ENCODE data around the gene GNAQ.
A peak's percentile ranks its signal among the peaks of the same experiment; 100 is the strongest.

Gene GNAQ

DNA sequence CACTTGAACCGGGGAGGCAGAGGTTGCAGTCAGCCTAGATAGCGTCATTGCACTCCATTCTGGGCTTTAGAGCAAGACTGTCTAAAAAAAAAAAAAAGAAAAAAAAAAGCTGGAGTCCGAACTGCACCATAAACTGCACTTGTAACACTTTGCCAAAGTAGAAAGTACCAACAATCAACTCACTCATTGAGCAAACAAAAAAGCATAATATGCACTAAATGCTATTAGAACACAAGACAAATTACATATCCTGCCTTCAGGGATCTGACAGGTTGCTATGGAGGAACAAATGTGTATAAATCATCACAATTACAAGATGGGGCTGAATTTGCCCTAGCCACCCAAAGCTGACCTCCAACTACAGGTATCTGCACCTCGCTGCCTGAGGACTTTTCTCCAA is 27.9 kb downstream of the GNAQ start:
- intact Hi-C loops (cut with DNase I; ENCODE audit: low total_unique reads), result no loop called here
- H3K9me3 ChIP-seq, result no peaks in the 10 kb centered on the region
- no peaks in the 10 kb centered on the region for H3K36me3 ChIP-seq
- no peak overlapping the region for H3K4me3 ChIP-seq
- no peak for DNase-seq
- TF ChIP-seq, protein P1, sequence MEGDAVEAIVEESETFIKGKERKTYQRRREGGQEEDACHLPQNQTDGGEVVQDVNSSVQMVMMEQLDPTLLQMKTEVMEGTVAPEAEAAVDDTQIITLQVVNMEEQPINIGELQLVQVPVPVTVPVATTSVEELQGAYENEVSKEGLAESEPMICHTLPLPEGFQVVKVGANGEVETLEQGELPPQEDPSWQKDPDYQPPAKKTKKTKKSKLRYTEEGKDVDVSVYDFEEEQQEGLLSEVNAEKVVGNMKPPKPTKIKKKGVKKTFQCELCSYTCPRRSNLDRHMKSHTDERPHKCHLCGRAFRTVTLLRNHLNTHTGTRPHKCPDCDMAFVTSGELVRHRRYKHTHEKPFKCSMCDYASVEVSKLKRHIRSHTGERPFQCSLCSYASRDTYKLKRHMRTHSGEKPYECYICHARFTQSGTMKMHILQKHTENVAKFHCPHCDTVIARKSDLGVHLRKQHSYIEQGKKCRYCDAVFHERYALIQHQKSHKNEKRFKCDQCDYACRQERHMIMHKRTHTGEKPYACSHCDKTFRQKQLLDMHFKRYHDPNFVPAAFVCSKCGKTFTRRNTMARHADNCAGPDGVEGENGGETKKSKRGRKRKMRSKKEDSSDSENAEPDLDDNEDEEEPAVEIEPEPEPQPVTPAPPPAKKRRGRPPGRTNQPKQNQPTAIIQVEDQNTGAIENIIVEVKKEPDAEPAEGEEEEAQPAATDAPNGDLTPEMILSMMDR (IDR thresholded peaks at IDR 0.05), result no peak
- no peak overlapping the region for H3K27ac ChIP-seq
- no peaks in the 10 kb centered on the region for H3K27me3 ChIP-seq
- peaks cover 0 to 88% (median 16%) of the 10 kb centered on the region in 4 donors for H3K4me1 ChIP-seq

DNA sequence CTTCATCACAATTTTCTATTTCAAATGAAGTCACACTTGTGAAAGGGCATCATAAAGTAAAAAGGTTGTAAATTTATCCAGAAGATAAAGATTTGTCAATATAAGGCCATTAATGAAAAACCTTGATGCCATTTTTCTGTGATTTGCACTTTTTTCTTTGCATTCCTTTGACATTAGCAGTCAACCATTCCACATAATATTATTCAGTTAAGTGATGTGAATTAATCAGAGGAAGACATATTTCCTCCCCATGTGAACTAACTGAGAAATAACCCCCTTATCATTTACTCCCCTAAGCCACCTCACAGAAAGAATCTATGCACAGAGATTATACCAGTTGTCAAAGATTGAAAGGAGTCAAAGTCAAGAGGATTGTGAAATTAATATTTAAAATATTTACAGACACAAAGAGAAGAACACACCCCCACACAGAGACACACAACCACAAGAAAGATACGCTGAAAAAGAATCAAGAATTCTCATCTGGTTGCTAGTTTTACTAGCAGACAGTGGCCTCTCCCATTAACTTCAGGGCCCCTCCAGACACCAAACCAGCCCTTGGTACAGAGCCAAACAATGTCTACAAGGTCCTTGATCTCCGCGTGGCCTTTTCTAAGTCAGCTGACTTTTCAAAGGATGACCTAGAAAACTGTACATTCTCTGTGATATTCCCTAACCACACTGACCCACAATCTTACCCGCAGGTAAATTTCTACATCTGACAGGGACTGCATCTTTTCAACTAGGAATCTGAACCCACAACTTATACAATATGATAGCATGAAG is 29.5 kb downstream of the GNAQ start:
- Histone ChIP-seq H3K27ac (no peak overlapping the region), H3K9me3 (no peaks in the 10 kb centered on the region), H3K27me3 (no peaks in the 10 kb centered on the region), H3K4me3 (no peak overlapping the region), H3K4me1 (peaks cover 0 to 87% (median 14%) of the 10 kb centered on the region in 4 donors), H3K36me3 (no peaks in the 10 kb centered on the region)
- TF ChIP-seq, protein P1 (IDR thresholded peaks at IDR 0.05), result no peak
- DNase-seq, result no peak
- intact Hi-C loops (cut with DNase I; ENCODE audit: low total_unique reads), result no loop called here

DNA sequence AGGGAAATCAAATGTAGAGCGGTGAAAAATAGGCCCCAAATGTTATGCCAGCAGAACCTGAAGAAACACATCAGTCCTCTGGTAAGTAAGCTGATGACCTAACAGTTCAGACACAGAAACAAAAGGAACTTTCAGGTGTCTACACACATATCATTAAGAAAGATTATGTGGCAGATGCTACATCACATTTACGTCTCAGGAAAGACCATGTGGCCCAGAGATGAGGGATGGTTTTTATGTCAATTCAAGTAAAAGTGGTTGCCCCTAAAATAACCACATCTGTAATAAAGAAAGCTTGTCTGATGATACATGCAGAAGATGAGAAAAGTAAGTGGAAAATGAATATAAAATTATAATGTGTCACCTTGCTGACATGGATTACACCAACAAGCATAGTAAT is 31.4 kb downstream of the GNAQ start:
- Histone ChIP-seq H3K9me3 (no peaks in the 10 kb centered on the region), H3K4me1 (peaks cover 0 to 71% (median 11%) of the 10 kb centered on the region in 4 donors), H3K36me3 (no peaks in the 10 kb centered on the region), H3K4me3 (no peak overlapping the region), H3K27ac (peak overlapping the region in 1 of 2 donors; percentile 27), H3K27me3 (no peaks in the 10 kb centered on the region)
- intact Hi-C loops (cut with DNase I; ENCODE audit: low total_unique reads), result no loop called here
- TF ChIP-seq, protein P1 (IDR thresholded peaks at IDR 0.05), result no peak
- no peak for DNase-seq

DNA sequence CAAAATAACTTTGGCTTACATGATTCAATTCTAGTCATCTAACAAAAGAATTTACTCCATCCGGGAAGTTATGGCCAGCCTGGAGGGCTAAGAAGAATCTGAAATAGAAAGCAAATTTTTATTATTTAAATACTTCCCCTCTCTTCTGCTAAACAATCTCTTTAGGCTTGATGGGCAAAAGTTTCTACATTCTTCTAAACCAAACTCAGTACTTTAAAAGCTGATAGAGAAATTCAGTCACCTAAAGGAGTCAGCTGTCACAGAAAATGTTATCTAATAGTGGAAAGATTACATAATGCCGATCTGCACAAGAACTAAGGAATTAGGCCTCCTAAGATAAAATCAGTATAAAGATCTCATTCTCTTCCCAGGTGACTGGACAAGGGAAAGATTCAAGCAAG is 32.4 kb downstream of the GNAQ start:
- H3K9me3 ChIP-seq, result no peaks in the 10 kb centered on the region
- no peaks in the 10 kb centered on the region for H3K36me3 ChIP-seq
- no peaks in the 10 kb centered on the region for H3K27me3 ChIP-seq
- peak overlapping the region in 1 of 2 donors; percentile 27 for H3K27ac ChIP-seq
- DNase-seq, result no peak
- intact Hi-C loops (cut with DNase I; ENCODE audit: low total_unique reads), result no loop called here
- peaks cover 0 to 64% (median 10%) of the 10 kb centered on the region in 4 donors for H3K4me1 ChIP-seq
- TF ChIP-seq, protein P1 (IDR thresholded peaks at IDR 0.05), result no peak
- no peak overlapping the region for H3K4me3 ChIP-seq

DNA sequence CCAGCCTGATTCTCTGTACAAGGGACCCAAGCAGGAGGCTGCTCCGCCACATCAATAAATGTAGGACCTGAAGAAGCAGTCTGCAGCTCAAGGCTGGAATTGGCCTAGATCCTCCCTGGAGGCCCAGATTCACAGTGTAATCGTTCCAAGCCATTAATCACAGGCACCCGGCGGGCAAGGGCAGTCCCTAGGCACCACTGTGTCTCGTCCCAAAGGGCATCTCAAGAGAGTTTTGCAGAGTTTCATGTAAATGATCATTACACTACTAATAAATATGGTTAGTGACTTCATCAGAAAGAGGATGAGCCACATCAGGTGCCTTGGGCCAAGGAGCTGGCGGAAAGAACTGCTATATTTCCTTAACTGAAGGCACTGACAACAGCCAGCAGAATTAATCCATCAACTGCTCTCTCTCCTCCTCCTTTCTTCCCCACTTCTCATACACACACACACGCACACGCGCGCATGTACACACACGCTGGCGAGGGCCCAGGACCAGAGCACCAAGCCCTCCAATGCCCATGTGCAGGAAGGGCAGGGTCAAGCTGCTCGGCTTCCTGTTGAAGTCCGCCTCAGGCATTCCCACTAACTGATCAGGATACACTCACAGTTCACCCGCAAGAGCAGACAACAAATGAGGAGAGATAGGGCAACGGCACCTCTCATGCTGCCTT is 33.9 kb downstream of the GNAQ start:
- no peak overlapping the region for H3K27ac ChIP-seq
- H3K36me3 ChIP-seq, result no peaks in the 10 kb centered on the region
- H3K9me3 ChIP-seq, result no peaks in the 10 kb centered on the region
- H3K27me3 ChIP-seq, result no peaks in the 10 kb centered on the region
- no peak overlapping the region for H3K4me3 ChIP-seq
- TF ChIP-seq, protein P1 (IDR thresholded peaks at IDR 0.05), result no peak
- peak in 1 of 2 donors; percentile 40 for DNase-seq
- intact Hi-C loops (cut with DNase I; ENCODE audit: low total_unique reads), result no loop called here
- H3K4me1 ChIP-seq, result peaks cover 0 to 55% (median 10%) of the 10 kb centered on the region in 4 donors

Measured in tibial artery (tissue), 4 donors.